KMS-11 (cell line): ENCODE data around the gene MEGF11.

ENCODE experiments used
- H2AFZ ChIP-seq: fragments of 200-600 bp; sonication (generic); 2 replicates; pipeline ENCODE4 v1.6.1; 2016; ENCODE audit warnings: antibody characterized with exemption, mixed run types, low read depth
- H3K27ac ChIP-seq: fragments of 200-600 bp; sonication (generic); 2 replicates; pipeline ENCODE4 v1.6.1; 2016; ENCODE audit warnings: mild to moderate bottlenecking, mixed run types
- H3K27me3 ChIP-seq: fragments of 200-600 bp; sonication (generic); 2 replicates; pipeline ENCODE4 v1.6.1; 2017; ENCODE audit warnings: mild to moderate bottlenecking, low read depth, mixed run types, moderate library complexity; ENCODE audit not compliant: insufficient read depth
- H3K36me3 ChIP-seq: fragments of 200-600 bp; sonication (generic); 2 replicates; pipeline ENCODE4 v1.6.1; 2017; ENCODE audit warnings: mild to moderate bottlenecking, mixed run types; ENCODE audit not compliant: insufficient read depth
- H3K4me1 ChIP-seq: fragments of 200-600 bp; sonication (generic); 2 replicates; pipeline ENCODE4 v1.6.1; 2016; ENCODE audit warnings: mild to moderate bottlenecking, low read depth, mixed run types; ENCODE audit not compliant: poor library complexity, severe bottlenecking
- H3K4me2 ChIP-seq: fragments of 200-600 bp; sonication (generic); 2 replicates; pipeline ENCODE4 v1.7.0; 2016; ENCODE audit warnings: mild to moderate bottlenecking, mixed run types
- H3K4me3 ChIP-seq: fragments of 200-600 bp; sonication (generic); IDR thresholded peaks from 2 replicates; pipeline ENCODE4 v1.6.1; 2017; ENCODE audit warnings: low read depth, low read length, mixed read lengths; ENCODE audit not compliant: insufficient read depth
- H3K79me2 ChIP-seq: fragments of 200-600 bp; sonication (generic); 2 replicates; pipeline ENCODE4 v1.6.1; 2016; ENCODE audit warnings: low read depth, mixed run types; ENCODE audit not compliant: insufficient read depth
- H3K9ac ChIP-seq: fragments of 200-600 bp; sonication (generic); 2 replicates; pipeline ENCODE4 v1.6.1; 2016; ENCODE audit warnings: mild to moderate bottlenecking, mixed run types
- H4K20me1 ChIP-seq: fragments of 200-600 bp; sonication (generic); 2 replicates; pipeline ENCODE4 v1.6.1; 2016; ENCODE audit warnings: mild to moderate bottlenecking, mixed run types; ENCODE audit not compliant: insufficient read depth
- TF ChIP-seq, protein P1 (sequence below): fragments of 200-600 bp; sonication (generic); conservative IDR thresholded peaks from 2 replicates; pipeline ENCODE4 v1.6.1; 2017; ENCODE audit warnings: low read depth, mild to moderate bottlenecking, antibody characterized with exemption, low read length, moderate library complexity, mixed read lengths

MEGF11 gene

DNA sequence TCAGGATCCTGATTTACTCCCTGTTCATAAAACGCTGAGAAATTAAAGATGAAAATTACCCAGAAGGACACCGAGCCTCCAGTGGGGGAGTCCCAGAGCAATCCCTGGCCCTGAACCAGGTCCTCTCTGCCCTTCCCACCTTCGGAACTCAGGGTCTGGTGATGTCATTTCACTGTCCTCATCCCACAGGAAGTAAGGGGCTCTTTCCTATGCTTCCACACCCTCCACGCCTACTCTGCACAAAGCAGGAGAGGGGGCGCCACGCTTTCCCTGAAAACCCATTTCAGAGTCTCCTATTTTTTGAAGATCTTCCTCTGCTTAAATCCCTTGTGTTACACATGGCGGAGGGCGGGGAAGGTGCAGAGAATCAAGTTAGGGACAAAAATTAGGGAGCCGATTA lies 18.8 kb downstream of the MEGF11 start:
- Histone ChIP-seq H3K36me3 (no peaks in the 10 kb centered on the region), H2AFZ (no peak overlapping the region), H3K27me3 (no peaks in the 10 kb centered on the region), H3K9ac (no peak overlapping the region), H3K4me3 (no peak overlapping the region), H3K4me1 (no peaks in the 10 kb centered on the region), H3K4me2 (no peak overlapping the region), H4K20me1 (no peaks in the 10 kb centered on the region), H3K79me2 (no peaks in the 10 kb centered on the region), H3K27ac (no peak overlapping the region)
- TF ChIP-seq, protein P1, sequence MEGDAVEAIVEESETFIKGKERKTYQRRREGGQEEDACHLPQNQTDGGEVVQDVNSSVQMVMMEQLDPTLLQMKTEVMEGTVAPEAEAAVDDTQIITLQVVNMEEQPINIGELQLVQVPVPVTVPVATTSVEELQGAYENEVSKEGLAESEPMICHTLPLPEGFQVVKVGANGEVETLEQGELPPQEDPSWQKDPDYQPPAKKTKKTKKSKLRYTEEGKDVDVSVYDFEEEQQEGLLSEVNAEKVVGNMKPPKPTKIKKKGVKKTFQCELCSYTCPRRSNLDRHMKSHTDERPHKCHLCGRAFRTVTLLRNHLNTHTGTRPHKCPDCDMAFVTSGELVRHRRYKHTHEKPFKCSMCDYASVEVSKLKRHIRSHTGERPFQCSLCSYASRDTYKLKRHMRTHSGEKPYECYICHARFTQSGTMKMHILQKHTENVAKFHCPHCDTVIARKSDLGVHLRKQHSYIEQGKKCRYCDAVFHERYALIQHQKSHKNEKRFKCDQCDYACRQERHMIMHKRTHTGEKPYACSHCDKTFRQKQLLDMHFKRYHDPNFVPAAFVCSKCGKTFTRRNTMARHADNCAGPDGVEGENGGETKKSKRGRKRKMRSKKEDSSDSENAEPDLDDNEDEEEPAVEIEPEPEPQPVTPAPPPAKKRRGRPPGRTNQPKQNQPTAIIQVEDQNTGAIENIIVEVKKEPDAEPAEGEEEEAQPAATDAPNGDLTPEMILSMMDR = no peak

DNA sequence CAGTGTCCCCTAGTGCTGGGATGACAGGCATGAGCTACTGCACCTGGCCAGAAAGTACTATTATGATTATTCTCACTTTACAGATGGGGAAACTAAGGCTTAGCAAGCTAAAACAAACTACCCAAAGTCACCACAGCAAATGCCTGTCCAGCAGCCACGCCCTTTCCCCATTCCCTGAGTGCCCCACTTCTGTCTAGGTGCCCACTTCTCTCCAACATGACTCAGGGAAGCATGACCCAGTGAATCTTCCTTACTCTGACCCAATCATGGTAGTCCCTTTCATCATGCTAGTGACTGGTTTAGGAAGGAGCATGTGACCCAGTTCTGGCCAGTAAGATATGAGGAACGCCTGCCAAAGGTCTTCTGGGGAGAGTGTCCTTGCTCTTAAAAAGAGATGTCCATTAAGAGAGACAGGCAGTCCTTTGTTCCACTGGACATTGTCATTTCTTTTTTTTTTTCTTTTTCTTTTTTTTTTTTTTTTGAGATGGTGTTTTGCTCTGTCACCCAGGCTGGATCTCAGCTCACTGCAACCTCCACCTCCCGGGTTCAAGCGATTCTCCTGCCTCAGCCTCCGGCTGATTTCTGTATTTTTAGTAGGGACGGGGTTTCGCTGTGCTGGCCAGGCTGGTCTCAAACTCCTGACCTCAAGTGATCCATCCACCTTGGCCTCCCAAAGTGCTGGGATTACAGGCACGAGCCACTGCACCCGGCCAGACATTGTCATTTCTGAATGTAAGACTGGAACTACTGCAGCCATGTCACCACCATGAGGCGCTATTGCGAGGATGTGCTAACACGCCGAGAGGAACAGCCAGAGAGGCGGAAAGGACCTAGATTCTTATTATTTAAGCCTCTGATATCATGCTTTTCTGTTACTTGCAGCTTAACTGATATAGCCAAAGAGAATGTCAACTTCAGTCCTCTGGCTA lies 19.8 kb downstream of the MEGF11 start:
- Histone ChIP-seq H3K79me2 (no peaks in the 10 kb centered on the region), H3K4me3 (no peak overlapping the region), H3K27ac (no peak overlapping the region), H3K9ac (no peak overlapping the region), H3K36me3 (no peaks in the 10 kb centered on the region), H3K27me3 (no peaks in the 10 kb centered on the region), H4K20me1 (no peaks in the 10 kb centered on the region), H3K4me2 (no peak overlapping the region), H3K4me1 (no peaks in the 10 kb centered on the region), H2AFZ (no peak overlapping the region)
- TF ChIP-seq, protein P1 = 0 out of 2 replicates have a peak, but pooled peaks have one; percentile 31

DNA sequence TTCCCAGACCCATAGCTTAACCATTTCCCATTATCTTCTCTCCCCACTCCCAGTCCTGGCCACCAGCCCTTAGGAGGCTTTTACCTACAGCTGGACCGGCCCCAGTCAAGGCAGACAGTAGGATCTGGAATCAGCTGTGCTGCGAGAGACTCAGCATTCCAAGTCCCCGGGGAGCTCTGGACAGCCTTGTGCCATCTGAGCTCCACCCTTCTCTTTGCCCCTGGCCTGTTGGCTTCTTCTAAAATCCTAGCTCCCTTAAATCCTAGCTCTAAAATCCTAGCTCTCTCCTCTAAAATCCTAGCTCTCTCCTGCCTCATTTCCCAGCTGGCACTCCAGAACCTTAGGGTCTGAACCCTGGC lies 21.3 kb downstream of the MEGF11 start:
- no peaks in the 10 kb centered on the region for H3K36me3 ChIP-seq
- no peak overlapping the region for H3K9ac ChIP-seq
- no peak overlapping the region for H3K4me2 ChIP-seq
- H3K27ac ChIP-seq = no peak overlapping the region
- no peaks in the 10 kb centered on the region for H3K79me2 ChIP-seq
- no peak overlapping the region for H2AFZ ChIP-seq
- no peaks in the 10 kb centered on the region for H3K27me3 ChIP-seq
- TF ChIP-seq, protein P1 = no peak
- H4K20me1 ChIP-seq = no peaks in the 10 kb centered on the region
- no peak overlapping the region for H3K4me3 ChIP-seq
- H3K4me1 ChIP-seq = no peaks in the 10 kb centered on the region

DNA sequence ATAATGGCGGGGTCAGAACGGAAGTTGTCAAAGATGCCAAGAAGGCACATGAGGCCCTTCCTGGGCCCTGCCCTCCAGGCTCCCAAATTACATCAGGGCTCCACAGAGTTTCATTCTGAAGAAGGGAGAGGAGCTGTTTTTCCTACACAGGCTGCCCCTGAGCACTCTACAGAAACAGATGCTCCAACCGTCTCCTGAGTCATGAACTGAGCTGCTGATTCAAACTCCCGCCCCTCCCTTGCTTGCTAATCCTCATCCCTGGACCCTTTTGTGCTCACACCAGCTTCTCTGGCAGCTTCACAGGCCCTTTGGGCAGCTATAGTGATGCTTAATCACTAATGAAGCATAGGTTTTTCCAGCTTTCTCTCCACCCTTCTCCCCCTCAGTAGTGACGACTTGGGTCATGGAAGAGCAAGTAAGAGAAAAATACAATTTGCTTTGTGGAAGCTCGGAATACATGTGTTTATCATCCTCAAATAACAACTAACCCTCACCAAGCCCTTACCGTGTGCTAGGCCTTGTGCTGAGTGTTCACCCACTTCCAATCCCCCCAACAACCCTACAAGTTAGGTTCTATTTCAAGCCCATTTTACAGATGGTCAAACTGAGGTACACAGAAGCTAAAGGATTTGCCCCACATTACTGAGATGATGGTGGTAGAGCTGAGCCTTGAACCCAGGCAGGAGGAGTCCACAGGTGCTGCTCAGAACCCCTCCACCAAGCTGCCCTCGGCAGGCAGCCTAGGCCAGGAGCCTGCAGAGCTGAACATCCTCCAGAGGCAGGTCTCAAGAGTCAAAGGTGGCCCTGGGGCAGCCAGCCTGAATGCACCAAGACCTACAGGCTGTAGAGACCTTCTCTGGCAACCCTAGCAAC lies 21.9 kb downstream of the MEGF11 start:
- H3K36me3 ChIP-seq = no peaks in the 10 kb centered on the region
- no peaks in the 10 kb centered on the region for H4K20me1 ChIP-seq
- H3K9ac ChIP-seq = no peak overlapping the region
- H3K27me3 ChIP-seq = no peaks in the 10 kb centered on the region
- no peaks in the 10 kb centered on the region for H3K79me2 ChIP-seq
- TF ChIP-seq, protein P1 = no peak
- H3K27ac ChIP-seq = no peak overlapping the region
- no peaks in the 10 kb centered on the region for H3K4me1 ChIP-seq
- H3K4me2 ChIP-seq = no peak overlapping the region
- no peak overlapping the region for H3K4me3 ChIP-seq
- no peak overlapping the region for H2AFZ ChIP-seq
